SHP77 (cell line): Measurements from ENCODE around the gene CD55.

Experiments
- DNase-seq, 2 experiments: peaks; one replicate each; lab custom pipeline; 2025; lab: John Stamatoyannopoulos, UW

Gene CD55

DNA sequence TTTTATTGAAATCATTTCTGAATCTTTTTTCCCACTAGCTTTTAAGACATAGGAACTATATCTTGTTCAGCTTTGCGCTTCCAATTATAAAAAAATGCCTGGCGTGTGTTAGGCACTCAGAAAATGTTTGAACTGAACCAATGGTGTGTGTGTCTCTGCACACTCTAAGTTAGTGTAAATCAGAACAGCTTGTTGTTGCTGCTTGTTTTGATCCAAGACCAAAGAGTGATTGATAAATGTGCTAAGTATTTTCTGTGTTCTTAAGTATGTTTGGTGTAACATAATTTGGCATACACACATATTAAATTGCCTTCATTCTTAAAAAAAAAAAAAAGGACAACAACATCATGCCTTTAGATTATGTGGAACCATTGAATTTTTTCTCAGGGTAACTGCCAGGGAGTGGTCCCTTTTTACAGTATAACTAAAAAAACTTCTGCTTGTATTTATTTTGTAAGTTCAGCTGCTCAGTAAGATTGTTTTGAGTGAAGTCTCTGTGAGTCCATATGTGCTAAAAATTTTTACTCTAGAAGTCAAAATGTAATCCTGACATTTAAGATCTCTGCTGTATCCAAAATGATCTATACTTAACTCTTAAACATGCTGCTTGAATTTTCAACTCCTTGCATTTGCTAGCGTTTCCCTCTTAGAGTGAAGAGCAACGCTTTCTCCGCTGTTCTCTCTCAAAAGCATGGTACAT lies 8.7 kb downstream of the CD55 start:
- DNase-seq = no peak

DNA sequence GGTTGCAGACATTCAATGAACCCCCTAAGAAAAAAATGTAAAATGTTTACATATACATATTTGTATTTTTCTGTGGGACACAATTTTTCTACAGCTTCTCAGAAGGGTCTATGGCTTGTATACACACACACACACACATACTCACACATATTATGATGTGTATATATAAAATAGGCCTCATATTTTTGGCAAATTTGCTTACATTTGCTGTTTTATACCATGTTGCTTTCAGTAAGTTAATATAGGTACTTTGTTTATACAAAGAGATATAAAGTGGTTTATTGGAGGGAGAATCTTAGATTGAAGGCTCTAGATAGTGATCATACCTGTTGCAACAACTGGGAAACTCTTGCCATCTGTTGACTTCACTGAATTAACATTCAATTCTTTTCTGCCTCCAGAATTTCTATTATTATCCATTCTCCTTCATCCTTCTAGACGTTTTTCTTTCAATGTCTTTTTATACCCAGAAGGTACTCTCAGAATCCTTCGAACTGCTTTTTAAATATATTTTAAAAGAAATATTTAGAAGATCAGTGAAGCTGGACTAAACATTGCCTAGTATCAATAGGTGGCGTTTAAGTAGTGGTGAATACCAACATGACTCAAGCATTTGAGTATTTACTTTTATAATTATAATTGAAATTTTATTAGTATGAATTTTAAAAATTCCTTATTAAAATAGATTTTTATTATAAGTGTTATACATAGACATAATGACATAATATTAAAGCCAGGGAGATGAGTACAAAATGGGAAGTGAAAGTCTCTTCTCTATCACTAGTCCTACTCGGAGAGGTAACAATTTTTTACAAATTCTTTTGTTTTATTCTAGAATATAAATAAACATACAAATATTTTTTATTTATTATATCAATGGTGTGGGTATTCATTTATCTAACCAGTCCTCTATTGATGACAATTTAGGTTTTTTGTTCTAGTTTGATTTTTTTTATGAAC lies 10.2 kb downstream of the CD55 start:
- DNase-seq = no peak

DNA sequence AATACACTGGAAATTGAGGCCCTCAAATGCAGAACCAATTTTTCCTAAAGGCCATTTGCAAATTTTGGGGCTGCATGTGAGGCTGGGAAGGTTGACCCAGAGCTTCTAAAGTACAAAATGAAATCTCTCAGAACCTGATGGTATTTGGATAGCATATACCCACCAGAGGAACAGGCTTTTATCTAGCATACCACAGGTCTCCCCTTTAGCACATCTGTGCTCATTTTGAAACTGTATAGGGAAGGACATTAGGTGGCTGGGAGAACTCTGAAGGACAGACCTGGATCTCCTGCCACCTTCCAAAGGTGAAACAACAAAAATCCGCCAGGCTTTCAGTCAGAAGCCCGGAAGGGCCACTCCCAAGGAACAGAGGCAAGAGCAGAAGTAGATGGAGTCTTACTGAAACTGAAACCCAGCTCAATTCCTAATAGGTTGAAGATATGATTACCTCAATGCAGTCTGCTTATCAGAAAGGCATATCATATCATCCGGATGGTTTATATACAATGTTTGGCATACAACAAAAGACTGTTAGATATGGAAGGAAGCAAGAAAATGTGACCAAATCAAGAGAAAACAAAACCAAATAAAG lies 11.6 kb downstream of the CD55 start:
- DNase-seq = no peak

- DNase-seq = no peak
Measured at GRCh38 chr1:207333620-207334019, 12.1 kb downstream of the CD55 start.

DNA sequence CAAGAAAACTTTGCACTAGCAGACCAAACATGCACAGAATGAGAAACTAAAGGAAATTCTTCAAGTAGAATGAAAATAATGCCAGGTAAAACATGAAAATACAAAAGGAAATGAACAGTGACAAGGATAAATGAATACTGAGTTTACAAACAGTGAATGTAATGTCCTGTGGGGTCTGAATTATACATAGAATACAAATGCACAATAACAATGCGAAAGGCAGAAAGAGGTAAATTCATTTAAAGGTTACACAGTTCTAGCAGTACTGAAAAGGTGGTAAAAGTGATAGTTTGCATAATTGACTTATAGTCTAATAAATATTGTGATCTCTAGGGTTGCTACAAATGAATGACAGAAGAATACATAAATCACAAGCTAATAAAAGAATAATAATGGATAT lies 12.9 kb downstream of the CD55 start:
- DNase-seq = no peak

DNA sequence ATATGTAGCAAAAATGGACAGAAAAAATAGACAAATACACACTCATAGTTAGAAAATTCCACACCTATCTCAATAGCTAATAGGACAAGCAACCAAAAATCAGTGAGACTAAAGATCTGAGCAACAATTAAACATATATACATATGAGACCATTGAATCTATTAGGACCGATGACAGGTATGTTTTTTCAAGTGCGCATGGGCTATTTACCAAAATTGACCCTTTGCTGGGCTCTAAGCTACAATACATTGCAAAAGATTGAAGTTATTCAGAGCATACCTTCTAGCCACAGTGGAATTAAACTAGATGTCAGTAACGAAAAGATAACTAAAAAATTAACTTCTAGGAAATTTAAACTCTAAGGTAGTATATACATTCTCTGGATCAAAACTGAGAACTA lies 13.7 kb downstream of the CD55 start:
- DNase-seq = no peak

DNA sequence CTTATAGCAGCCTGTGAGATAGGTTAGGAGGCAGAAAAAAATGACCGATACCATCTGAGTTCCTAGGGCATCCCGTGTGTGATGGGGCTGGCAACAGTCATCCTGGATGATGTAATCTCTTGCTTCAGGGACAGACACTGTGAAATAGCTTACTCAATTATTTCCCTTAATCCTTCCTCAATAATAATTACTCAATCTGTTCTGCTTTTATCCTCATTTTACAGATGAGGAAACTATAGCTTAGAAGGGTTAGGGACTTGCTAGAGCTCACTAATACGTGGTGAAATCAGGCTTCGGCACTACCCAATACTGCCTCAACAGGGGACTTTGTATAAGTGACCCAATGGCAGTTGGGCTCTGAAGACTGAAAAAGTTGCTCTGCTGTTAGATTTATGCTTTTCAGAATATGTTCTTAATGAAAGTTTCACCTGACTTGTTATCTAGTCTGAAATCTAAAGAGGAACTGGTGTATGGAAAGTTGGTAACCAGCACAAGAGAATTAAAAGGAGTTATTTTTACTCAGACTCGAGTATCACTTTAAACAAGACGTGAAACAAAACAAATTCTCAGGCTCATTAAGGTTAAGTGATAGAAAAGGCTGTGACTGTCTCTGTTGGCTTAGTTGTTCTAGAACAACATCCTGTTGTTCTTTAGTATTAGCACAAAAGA lies 14.4 kb downstream of the CD55 start:
- no peak for DNase-seq

DNA sequence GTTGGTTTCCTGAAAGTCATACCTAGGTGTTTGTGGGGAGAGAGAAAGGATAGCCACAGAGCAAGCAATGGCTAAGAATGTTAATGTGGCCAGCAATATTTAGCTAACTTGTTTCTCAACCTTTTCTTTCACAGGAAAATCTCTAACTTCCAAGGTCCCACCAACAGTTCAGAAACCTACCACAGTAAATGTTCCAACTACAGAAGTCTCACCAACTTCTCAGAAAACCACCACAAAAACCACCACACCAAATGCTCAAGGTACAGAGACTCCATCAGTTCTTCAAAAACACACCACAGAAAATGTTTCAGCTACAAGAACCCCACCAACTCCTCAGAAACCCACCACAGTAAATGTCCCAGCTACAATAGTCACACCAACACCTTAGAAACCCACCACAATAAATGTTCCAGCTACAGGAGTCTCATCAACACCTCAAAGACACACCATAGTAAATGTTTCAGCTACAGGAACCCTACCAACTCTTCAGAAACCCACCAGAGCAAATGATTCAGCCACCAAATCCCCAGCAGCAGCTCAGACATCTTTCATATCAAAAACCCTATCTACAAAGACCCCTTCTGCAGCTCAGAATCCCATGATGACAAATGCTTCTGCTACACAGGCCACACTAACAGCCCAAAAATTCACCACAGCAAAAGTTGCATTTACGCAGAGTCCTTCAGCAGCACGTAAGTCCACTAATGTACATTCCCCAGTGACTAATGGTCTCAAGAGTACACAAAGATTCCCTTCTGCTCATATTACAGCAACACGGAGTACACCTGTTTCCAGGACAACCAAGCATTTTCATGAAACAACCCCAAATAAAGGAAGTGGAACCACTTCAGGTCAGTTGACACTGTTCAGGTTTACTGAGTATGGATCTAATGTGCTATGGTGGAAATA lies 15.3 kb downstream of the CD55 start:
- DNase-seq = no peak

GRCh38 chr1:207342332-207342731 lies 20.9 kb downstream of the CD55 start:
- DNase-seq = no peak

DNA sequence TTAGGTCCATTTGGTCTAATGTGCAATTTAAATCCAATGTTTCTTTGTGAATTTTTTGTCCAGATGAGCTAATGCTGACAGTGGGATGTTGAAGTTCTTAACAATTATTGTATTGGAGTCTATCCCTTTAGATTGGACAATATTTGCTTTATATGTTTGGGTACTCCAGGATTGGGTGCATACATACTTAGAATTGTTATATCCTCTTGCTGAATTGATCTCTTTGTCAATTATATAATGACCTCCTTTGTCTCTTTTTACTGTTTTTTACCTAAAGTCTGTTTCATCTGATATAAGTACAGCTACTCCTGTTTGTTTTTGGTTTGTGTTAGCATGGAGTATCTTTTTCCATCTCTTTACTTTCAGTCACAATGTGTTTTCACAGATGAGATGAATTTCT lies 22.2 kb downstream of the CD55 start:
- no peak for DNase-seq

- no peak for DNase-seq
Measured at GRCh38 chr1:207344221-207344620, 22.7 kb downstream of the CD55 start.

- no peak for DNase-seq
Measured at GRCh38 chr1:207345644-207346477, 24.4 kb downstream of the CD55 start.

DNA sequence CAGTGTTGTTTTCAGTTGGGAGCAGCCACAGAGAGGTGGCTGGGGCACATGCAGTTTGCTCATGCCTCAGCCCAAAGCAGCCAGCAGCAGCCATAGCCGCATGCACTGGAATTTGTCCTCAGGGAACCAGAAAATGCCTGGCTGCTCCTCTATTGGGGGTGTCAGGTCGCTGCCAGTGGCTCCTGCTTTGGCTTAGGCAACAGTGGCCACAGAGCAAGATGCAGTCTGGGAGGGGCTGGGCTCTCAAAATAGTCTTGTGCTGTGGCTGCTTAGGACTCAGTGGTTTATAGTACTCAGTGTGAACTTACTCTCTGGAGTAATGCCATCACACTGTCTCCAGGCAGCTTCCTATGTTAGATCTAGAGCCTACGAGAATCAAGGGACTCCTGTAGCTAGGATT lies 25.0 kb downstream of the CD55 start:
- no peak for DNase-seq

- no peak for DNase-seq
Measured at GRCh38 chr1:207349979-207350378, 28.5 kb downstream of the CD55 start.

DNA sequence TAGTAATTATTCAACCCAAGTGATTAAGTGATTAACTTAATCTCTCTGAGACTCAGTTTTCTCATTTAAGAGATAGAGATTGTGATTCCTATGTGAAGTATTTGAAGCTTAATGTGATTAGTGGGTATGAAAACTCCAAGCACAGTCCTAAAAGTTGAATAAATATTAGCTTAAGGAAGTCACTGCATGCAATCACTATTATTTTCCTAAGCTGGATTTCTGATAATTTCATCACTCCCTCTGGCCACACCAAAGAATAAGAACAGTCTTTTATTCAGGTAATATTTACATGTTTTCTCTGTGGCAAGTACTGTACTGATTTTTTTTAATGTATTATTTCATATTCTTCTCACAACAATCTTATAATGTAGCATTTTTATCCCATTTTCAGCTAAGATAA lies 31.1 kb downstream of the CD55 start:
- no peak for DNase-seq

DNA sequence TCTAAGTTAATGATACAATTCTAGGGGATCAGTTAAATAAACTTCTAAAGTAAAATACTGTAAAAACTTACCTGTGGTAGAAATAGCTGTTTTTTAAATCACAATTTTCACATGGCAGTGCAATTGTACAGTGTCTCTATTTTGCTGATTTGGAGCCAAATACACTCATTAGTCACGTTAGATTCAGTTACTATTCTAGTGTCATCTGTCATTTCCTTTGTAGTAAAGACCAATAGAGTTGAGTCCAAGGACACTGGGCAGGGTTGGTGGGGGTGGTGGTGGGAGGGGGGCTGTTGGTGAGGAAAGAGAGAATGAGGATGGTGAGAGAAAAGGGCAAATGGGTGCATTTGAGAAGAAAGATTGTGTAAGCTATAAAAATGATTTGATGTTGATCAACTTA lies 33.6 kb downstream of the CD55 start:
- DNase-seq = no peak

DNA sequence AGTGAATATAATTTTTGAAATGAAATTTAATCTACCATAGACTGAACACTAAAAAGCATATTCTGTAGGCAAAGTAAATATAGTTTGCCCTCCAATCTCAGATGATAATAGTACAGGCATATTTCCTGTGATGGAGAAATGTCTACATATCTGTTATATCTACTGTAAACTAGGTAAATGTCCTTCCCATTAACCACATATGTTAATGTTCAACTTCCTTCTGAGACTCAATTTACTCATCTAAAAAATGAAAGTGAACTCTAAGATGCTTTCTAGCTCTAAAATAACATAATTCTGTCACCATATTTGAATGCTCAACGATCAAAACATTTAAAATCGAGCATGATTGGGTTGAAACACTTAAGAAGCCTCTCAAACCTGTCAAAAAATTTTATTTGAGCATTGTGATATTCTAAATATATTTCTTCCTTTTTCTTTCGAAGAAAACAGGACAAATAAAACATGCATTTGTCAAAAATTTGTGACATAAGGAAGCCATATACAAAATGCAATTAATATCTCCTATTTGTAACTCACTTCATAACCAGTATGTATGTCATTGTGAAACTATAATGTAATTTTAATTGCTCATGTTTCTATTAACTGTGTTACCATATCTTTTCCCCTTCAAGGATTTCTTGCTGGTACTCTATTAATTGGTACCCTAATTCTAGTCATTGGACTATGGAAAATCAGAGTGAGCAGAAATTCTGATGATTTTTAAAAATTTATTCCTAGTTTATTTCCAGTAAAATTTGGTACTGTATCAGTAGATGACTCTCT lies 34.2 kb downstream of the CD55 start:
- DNase-seq = no peak

GRCh38 chr1:207361029-207361428 lies 39.6 kb downstream of the CD55 start:
- DNase-seq = no peak

GRCh38 chr1:207361889-207362288 lies 40.4 kb downstream of the CD55 start:
- DNase-seq = no peak
